HCT116 (cell line): ENCODE measurements around the gene ALCAM.

Experiments
- CEBPB ChIP-seq: IDR thresholded peaks from 2 replicates; pipeline ENCODE4 v1.6.1; 2012; ENCODE audit warnings: low read depth
- EZH2 ChIP-seq: fragments of 200-600 bp; sonication (generic); IDR thresholded peaks from 2 replicates; pipeline ENCODE4 v1.6.1; 2017; ENCODE audit warnings: antibody characterized with exemption, mixed run types
- EZH2phosphoT487 ChIP-seq: fragments of 200-600 bp; IDR thresholded peaks from 2 replicates; pipeline ENCODE4 v1.6.1; 2018; ENCODE audit warnings: antibody characterized with exemption, borderline replicate concordance
- JUND ChIP-seq: IDR thresholded peaks from 2 replicates; pipeline ENCODE4 v1.6.1; 2012
- POLR2A ChIP-seq: IDR thresholded peaks from 2 replicates; pipeline ENCODE4 v1.7.0; 2011; ENCODE audit warnings: borderline replicate concordance; ENCODE audit not compliant: insufficient read depth, insufficient read length; ENCODE audit errors: extremely low read depth
- POLR2AphosphoS5 ChIP-seq: IDR thresholded peaks from 2 replicates; pipeline ENCODE4 v1.6.1; 2011; ENCODE audit warnings: mild to moderate bottlenecking, low read depth, low read length, moderate library complexity
- RAD21 ChIP-seq: IDR thresholded peaks from 2 replicates; pipeline ENCODE4 v1.6.1; 2012; ENCODE audit warnings: low read depth, mild to moderate bottlenecking
- SIN3A ChIP-seq: IDR thresholded peaks from 2 replicates; pipeline ENCODE4 v1.6.1; 2012; ENCODE audit warnings: low read depth
- SP1 ChIP-seq: IDR thresholded peaks from 2 replicates; pipeline ENCODE4 v1.6.1; 2012; ENCODE audit warnings: low read depth
- SRF ChIP-seq: IDR thresholded peaks from 2 replicates; pipeline ENCODE4 v1.6.1; 2012; ENCODE audit warnings: low read depth
- ZFX ChIP-seq: fragments of 450-650 bp; IDR thresholded peaks from 2 replicates; pipeline ENCODE4 v1.6.1; 2017
- ZNF274 ChIP-seq: fragments of 200-500 bp; sonication (Bioruptor generic); IDR thresholded peaks from 2 replicates; pipeline ENCODE4 v1.6.1; 2014; ENCODE audit warnings: mild to moderate bottlenecking, low read depth, low read length, inconsistent platforms
- TF ChIP-seq, protein P1 (sequence below): IDR thresholded peaks from 2 replicates; pipeline ENCODE4 v1.6.1; 2012; ENCODE audit warnings: low read depth
- TF ChIP-seq, protein P2 (sequence below), 3 experiments: fragments of 200-600 bp in 1 of 3; sonication (generic) in 1 of 3; IDR thresholded peaks in 2 of 3; conservative IDR thresholded peaks in 1 of 3; 2 replicates each; pipeline ENCODE4 v1.5.1; 2012 to 2017; ENCODE audit warnings: low read depth in 2 of 3, low read length in 2 of 3, antibody characterized with exemption in 1 of 3, borderline replicate concordance in 1 of 3, control low read depth in 1 of 3, mild to moderate bottlenecking in 1 of 3, mixed read lengths in 1 of 3, mixed run types in 1 of 3, moderate library complexity in 1 of 3; ENCODE audit not compliant: insufficient read depth in 1 of 3

DNA sequence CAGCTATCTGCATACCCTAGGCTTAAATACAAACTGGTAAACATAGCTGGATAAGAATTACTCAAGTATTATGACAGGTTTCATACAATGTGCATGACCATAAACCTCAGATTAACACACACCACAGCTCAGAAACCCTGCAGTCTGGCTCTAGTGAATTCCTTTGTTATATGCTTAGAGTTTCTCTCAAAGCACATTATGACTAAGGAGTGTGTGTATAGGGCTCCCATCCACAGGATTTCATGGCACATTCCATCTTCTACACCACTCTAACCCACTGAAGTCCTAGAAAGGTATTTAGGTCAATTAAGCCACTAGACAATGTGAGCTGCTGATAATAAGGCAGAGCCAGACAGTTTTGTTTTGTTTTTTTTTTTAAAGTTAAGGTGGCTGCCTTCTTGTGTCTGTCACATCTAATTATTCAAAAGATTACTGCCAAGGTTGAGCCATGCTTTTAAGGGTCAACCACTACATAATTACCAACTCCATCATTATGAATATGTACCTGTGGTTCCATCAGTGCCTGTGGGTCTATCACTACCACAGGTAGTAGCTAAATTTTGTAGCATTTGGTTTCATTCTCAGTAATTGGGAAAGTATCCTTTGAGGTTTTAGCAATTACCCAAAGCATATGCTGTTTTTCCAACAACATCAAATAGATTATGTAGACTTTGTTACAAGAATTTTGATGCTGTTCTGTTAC, 107.0 kb downstream of the ALCAM start:
- TF ChIP-seq RAD21: no peak
- TF ChIP-seq, protein P1, sequence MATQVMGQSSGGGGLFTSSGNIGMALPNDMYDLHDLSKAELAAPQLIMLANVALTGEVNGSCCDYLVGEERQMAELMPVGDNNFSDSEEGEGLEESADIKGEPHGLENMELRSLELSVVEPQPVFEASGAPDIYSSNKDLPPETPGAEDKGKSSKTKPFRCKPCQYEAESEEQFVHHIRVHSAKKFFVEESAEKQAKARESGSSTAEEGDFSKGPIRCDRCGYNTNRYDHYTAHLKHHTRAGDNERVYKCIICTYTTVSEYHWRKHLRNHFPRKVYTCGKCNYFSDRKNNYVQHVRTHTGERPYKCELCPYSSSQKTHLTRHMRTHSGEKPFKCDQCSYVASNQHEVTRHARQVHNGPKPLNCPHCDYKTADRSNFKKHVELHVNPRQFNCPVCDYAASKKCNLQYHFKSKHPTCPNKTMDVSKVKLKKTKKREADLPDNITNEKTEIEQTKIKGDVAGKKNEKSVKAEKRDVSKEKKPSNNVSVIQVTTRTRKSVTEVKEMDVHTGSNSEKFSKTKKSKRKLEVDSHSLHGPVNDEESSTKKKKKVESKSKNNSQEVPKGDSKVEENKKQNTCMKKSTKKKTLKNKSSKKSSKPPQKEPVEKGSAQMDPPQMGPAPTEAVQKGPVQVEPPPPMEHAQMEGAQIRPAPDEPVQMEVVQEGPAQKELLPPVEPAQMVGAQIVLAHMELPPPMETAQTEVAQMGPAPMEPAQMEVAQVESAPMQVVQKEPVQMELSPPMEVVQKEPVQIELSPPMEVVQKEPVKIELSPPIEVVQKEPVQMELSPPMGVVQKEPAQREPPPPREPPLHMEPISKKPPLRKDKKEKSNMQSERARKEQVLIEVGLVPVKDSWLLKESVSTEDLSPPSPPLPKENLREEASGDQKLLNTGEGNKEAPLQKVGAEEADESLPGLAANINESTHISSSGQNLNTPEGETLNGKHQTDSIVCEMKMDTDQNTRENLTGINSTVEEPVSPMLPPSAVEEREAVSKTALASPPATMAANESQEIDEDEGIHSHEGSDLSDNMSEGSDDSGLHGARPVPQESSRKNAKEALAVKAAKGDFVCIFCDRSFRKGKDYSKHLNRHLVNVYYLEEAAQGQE: no peak
- TF ChIP-seq EZH2: no peak
- TF ChIP-seq, protein P2, sequence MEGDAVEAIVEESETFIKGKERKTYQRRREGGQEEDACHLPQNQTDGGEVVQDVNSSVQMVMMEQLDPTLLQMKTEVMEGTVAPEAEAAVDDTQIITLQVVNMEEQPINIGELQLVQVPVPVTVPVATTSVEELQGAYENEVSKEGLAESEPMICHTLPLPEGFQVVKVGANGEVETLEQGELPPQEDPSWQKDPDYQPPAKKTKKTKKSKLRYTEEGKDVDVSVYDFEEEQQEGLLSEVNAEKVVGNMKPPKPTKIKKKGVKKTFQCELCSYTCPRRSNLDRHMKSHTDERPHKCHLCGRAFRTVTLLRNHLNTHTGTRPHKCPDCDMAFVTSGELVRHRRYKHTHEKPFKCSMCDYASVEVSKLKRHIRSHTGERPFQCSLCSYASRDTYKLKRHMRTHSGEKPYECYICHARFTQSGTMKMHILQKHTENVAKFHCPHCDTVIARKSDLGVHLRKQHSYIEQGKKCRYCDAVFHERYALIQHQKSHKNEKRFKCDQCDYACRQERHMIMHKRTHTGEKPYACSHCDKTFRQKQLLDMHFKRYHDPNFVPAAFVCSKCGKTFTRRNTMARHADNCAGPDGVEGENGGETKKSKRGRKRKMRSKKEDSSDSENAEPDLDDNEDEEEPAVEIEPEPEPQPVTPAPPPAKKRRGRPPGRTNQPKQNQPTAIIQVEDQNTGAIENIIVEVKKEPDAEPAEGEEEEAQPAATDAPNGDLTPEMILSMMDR (IDR thresholded peaks at IDR 0.05 in 2 of 3, conservative IDR thresholded peaks at IDR 0.05 in 1 of 3; ENCODE audit: borderline replicate concordance in 1 of 3, insufficient read depth in 1 of 3, low read depth in 2 of 3, low read length in 2 of 3): no peak
- TF ChIP-seq POLR2A: no peak
- no peak for TF ChIP-seq POLR2AphosphoS5
- TF ChIP-seq CEBPB: no peak
- no peak for TF ChIP-seq EZH2phosphoT487
- no peak for TF ChIP-seq JUND
- TF ChIP-seq ZFX: no peak
- no peak for TF ChIP-seq SIN3A
- no peak for TF ChIP-seq SP1
- TF ChIP-seq SRF: no peak
- no peak for TF ChIP-seq ZNF274
